ENCODE results near the gene FAM193A.

The FAM193A gene

DNA sequence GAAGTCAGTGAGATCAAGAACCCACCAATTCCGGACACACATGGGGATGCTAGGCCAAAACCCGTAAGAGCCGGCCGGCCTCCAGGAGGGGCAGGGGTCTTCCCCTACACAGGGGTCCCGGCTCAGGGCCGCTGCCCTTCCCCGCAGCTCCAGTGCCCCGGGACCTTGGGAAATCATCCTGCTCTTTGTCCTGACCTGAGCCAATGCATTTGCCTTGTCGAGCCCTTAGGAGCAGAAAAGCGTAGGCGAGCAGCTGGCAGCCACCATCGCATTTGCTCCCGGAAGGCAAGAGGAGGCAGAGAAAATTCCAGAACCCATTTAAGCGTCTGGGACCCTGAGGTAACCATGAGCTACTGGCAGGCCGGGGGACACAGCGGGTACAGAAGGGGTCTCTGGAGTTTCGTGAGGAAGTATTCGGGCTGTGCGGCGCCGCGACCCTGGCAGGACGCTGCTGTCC lies 227.1 kb downstream of the FAM193A start:
- Histone ChIP-seq H3K4me3 (ENCODE audit: insufficient read depth, low read length, poor library complexity, severe bottlenecking) (no peak overlapping the region), H3K4me2 (ENCODE audit: low read depth, low read length, poor library complexity, severe bottlenecking) (no peak overlapping the region), H3K79me2 (ENCODE audit: insufficient read depth, low read length) (no peaks in the 10 kb centered on the region), H4K20me1 (ENCODE audit: low read depth, low read length) (no peaks in the 10 kb centered on the region), H3K9ac (ENCODE audit: low read length) (no peak overlapping the region), H2AFZ (ENCODE audit: low read depth, low read length, severe bottlenecking) (no peak overlapping the region), H3K27me3 (ENCODE audit: low read length) (no peaks in the 10 kb centered on the region), H3F3A (ENCODE audit: insufficient read depth) (peaks cover 4% of the 10 kb centered on the region), H3K27ac (ENCODE audit: low read depth, low read length) (no peak overlapping the region), H3K9me3 (ENCODE audit: insufficient read depth, low read length) (no peaks in the 10 kb centered on the region), H3K9me2 (replicated peaks; ENCODE audit: insufficient read depth, low read length) (no peaks in the 10 kb centered on the region), H3K36me3 (ENCODE audit: low read length) (no peaks in the 10 kb centered on the region)
- TF ChIP-seq, protein P1, sequence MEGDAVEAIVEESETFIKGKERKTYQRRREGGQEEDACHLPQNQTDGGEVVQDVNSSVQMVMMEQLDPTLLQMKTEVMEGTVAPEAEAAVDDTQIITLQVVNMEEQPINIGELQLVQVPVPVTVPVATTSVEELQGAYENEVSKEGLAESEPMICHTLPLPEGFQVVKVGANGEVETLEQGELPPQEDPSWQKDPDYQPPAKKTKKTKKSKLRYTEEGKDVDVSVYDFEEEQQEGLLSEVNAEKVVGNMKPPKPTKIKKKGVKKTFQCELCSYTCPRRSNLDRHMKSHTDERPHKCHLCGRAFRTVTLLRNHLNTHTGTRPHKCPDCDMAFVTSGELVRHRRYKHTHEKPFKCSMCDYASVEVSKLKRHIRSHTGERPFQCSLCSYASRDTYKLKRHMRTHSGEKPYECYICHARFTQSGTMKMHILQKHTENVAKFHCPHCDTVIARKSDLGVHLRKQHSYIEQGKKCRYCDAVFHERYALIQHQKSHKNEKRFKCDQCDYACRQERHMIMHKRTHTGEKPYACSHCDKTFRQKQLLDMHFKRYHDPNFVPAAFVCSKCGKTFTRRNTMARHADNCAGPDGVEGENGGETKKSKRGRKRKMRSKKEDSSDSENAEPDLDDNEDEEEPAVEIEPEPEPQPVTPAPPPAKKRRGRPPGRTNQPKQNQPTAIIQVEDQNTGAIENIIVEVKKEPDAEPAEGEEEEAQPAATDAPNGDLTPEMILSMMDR (IDR thresholded peaks at IDR 0.05; ENCODE audit: insufficient read depth, low read length, poor library complexity, severe bottlenecking) = no peak
- TF ChIP-seq EZH2phosphoT487 (conservative IDR thresholded peaks at IDR 0.05; ENCODE audit: low read length) = no peak

DNA sequence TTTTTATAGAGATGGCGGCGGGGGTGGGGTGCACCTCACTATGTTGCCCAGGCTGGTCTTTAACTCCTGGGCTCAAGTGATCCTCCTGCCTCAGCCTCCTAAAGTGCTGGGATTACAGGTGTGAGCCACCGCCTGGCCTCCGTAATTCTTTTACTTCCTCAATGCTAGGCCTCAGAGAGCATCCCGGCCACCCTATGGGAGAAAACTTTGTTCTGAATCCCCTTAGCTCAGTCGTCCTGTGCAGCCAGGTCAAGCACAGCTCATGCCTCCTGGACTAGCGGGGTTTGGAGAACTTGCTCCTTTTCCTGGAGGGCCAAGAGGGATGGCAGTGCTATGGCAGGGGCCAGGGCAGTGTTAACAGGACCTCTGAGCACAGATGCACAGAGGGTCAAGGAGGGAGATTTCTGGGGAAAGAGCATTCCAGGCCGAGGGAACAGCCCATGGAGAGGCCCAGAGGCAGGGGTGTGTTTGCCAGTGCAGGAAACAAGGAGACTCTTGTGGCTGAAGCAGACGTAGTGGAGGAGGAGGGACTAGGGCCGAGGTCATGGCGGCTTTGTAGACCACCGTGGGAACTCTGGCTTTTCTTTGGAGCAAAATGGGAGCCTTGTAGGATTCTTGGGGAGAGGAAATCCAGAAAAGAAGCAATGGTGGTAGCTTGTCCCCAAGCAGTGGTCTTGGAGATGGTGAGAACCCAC lies 229.5 kb downstream of the FAM193A start:
- no peaks in the 10 kb centered on the region for H3K9me2 ChIP-seq (replicated peaks; ENCODE audit: insufficient read depth, low read length)
- H2AFZ ChIP-seq (ENCODE audit: low read depth, low read length, severe bottlenecking) = no peak overlapping the region
- no peaks in the 10 kb centered on the region for H3K9me3 ChIP-seq (ENCODE audit: insufficient read depth, low read length)
- no peak overlapping the region for H3K4me2 ChIP-seq (ENCODE audit: low read depth, low read length, poor library complexity, severe bottlenecking)
- H3F3A ChIP-seq (ENCODE audit: insufficient read depth) = peaks cover 4% of the 10 kb centered on the region
- no peaks in the 10 kb centered on the region for H3K36me3 ChIP-seq (ENCODE audit: low read length)
- H3K27ac ChIP-seq (ENCODE audit: low read depth, low read length) = no peak overlapping the region
- no peak overlapping the region for H3K4me3 ChIP-seq (ENCODE audit: insufficient read depth, low read length, poor library complexity, severe bottlenecking)
- H3K79me2 ChIP-seq (ENCODE audit: insufficient read depth, low read length) = no peaks in the 10 kb centered on the region
- H3K9ac ChIP-seq (ENCODE audit: low read length) = no peak overlapping the region
- H4K20me1 ChIP-seq (ENCODE audit: low read depth, low read length) = no peaks in the 10 kb centered on the region
- H3K27me3 ChIP-seq (ENCODE audit: low read length) = no peaks in the 10 kb centered on the region
- TF ChIP-seq, protein P1 (IDR thresholded peaks at IDR 0.05; ENCODE audit: insufficient read depth, low read length, poor library complexity, severe bottlenecking) = no peak
- TF ChIP-seq EZH2phosphoT487 (conservative IDR thresholded peaks at IDR 0.05; ENCODE audit: low read length) = no peak

DNA sequence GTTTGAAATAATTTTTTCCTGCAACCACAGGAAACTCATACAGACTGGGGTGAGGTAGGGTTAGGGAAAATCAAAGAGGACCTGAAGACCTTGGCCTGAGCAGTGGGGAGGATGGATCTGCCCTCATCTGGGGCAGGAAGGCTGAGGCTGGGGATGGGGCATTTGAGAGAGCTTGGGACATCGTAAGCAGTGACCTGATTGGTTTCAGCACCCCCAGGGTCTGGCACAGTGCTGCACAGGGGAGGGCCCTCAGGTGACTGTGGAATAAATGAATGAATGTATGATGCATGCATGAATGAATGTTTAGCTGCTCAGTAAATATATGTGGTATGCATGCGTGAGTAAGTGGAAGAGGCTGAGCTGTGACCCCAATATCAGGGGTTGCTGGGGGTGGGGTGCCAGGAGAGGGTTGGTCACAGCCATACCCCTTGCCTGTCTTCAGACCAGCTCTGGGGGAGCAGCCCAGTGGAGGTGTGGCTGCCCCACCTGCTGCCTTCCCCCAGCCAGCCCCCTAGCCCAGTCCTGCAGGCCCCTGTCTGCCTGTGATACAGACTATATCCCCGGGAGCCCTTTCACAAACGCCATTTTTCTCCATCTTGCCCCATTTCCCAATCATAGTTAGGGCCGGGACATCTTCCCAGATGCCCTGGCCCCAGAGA lies 230.7 kb downstream of the FAM193A start:
- no peaks in the 10 kb centered on the region for H3K9me3 ChIP-seq (ENCODE audit: insufficient read depth, low read length)
- H3K79me2 ChIP-seq (ENCODE audit: insufficient read depth, low read length) = no peaks in the 10 kb centered on the region
- H3K4me2 ChIP-seq (ENCODE audit: low read depth, low read length, poor library complexity, severe bottlenecking) = no peak overlapping the region
- H4K20me1 ChIP-seq (ENCODE audit: low read depth, low read length) = no peaks in the 10 kb centered on the region
- H3K27me3 ChIP-seq (ENCODE audit: low read length) = no peaks in the 10 kb centered on the region
- no peak overlapping the region for H3K27ac ChIP-seq (ENCODE audit: low read depth, low read length)
- H3F3A ChIP-seq (ENCODE audit: insufficient read depth) = peaks cover 4% of the 10 kb centered on the region
- H3K9ac ChIP-seq (ENCODE audit: low read length) = no peak overlapping the region
- TF ChIP-seq, protein P1 (IDR thresholded peaks at IDR 0.05; ENCODE audit: insufficient read depth, low read length, poor library complexity, severe bottlenecking) = no peak
- TF ChIP-seq EZH2phosphoT487 (conservative IDR thresholded peaks at IDR 0.05; ENCODE audit: low read length) = no peak
- H3K36me3 ChIP-seq (ENCODE audit: low read length) = no peaks in the 10 kb centered on the region
- H2AFZ ChIP-seq (ENCODE audit: low read depth, low read length, severe bottlenecking) = no peak overlapping the region
- H3K9me2 ChIP-seq (replicated peaks; ENCODE audit: insufficient read depth, low read length) = no peaks in the 10 kb centered on the region
- no peak overlapping the region for H3K4me3 ChIP-seq (ENCODE audit: insufficient read depth, low read length, poor library complexity, severe bottlenecking)

Data from SU-DHL-6 (cell line).